Type B pancreatic cell (in vitro differentiated cells): ENCODE results near the gene GARIN5B. TPM values are rescaled to one million over a fixed set of nuclear protein-coding genes. Genes with fewer than 3 reads are reported as not detected.

ENCODE experiments used
- DNase-seq: peaks from one replicate; pipeline ENCODE4 v3.0.0; 2021; ENCODE audit warnings: mixed read lengths; ENCODE audit not compliant: unreplicated experiment; ENCODE audit errors: extremely low spot score
- H3K27ac Mint-ChIP-seq: 2 replicates; pipeline ENCODE4 v1.8.0; 2021; ENCODE audit warnings: mild to moderate bottlenecking, mixed read lengths
- H3K27me3 Mint-ChIP-seq: 2 replicates; pipeline ENCODE4 v1.8.0; 2021; ENCODE audit warnings: mixed read lengths
- H3K36me3 Mint-ChIP-seq: 2 replicates; pipeline ENCODE4 v1.8.0; 2021; ENCODE audit warnings: mixed read lengths
- H3K4me1 Mint-ChIP-seq: one replicate; pipeline ENCODE4 v1.8.0; 2021; ENCODE audit warnings: mixed read lengths; ENCODE audit not compliant: unreplicated experiment
- H3K4me3 Mint-ChIP-seq: 2 replicates; pipeline ENCODE4 v1.8.0; 2021; ENCODE audit warnings: mild to moderate bottlenecking, mixed read lengths
- H3K9me3 Mint-ChIP-seq: 2 replicates; pipeline ENCODE4 v1.8.0; 2021; ENCODE audit warnings: mixed read lengths
- total RNA-seq: library from RNA; stranded (reverse); gene quantifications from 2 replicates; pipeline ENCODE4 v1.2.1, GENCODE V29; 2021; ENCODE audit warnings: low replicate concordance
- TF ChIP-seq, protein P1 (sequence below): fragments of 200-600 bp; sonication (generic); conservative IDR thresholded peaks from 2 replicates; pipeline ENCODE4 v1.5.0; 2021; ENCODE audit warnings: antibody characterized with exemption, mild to moderate bottlenecking

GARIN5B gene
- total RNA-seq, 1 donor from 2014 or later, result not detected

DNA sequence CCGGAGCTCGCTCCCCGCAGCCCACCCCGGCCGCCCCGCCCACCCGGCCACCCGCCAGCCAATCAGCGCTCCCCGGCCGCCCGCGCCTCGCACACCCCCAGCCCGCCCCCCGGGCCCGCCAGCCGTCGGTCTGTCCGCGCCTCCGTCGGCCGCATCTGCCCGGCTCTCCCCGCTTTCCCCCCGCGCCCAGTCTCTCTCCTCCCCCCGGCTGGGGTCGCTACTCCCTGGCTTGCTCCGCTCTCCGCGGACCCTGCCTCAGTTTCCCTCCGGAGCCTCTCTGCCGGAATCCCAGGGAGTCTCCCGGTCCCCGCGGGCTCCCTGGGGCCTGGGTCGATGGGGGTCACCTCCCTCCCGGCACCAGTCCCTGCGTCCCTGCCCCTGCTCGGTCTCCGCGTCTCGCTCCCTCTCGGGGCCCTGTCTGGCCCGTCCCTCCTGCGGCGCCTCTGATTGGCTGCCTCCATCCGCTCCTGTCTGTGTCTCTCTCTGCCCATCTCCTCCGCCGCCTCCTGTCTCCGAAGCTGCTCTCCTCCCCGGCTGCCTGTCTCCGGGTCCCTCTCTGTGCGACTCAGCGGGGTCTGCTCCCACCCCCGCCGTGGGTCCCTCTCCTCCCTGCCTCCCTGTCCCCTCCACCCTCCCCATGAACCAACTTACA lies 6.7 kb upstream of the GARIN5B start:
- Mint-ChIP-seq H3K4me1 (peaks cover 12% of the 10 kb centered on the region), H3K27me3 (peaks cover 54% of the 10 kb centered on the region), H3K36me3 (no peaks in the 10 kb centered on the region), H3K4me3 (peak overlapping the region; percentile 84), H3K9me3 (no peaks in the 10 kb centered on the region), H3K27ac (no peak overlapping the region)
- no peak for DNase-seq
- TF ChIP-seq, protein P1, sequence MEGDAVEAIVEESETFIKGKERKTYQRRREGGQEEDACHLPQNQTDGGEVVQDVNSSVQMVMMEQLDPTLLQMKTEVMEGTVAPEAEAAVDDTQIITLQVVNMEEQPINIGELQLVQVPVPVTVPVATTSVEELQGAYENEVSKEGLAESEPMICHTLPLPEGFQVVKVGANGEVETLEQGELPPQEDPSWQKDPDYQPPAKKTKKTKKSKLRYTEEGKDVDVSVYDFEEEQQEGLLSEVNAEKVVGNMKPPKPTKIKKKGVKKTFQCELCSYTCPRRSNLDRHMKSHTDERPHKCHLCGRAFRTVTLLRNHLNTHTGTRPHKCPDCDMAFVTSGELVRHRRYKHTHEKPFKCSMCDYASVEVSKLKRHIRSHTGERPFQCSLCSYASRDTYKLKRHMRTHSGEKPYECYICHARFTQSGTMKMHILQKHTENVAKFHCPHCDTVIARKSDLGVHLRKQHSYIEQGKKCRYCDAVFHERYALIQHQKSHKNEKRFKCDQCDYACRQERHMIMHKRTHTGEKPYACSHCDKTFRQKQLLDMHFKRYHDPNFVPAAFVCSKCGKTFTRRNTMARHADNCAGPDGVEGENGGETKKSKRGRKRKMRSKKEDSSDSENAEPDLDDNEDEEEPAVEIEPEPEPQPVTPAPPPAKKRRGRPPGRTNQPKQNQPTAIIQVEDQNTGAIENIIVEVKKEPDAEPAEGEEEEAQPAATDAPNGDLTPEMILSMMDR, result no peak

GRCh38 chr19:55368701-55369563 lies 5.9 kb upstream of the GARIN5B start:
- H3K27ac Mint-ChIP-seq, result no peak overlapping the region
- peaks cover 53% of the 10 kb centered on the region for H3K27me3 Mint-ChIP-seq
- peaks cover 11% of the 10 kb centered on the region for H3K4me1 Mint-ChIP-seq
- H3K9me3 Mint-ChIP-seq, result no peaks in the 10 kb centered on the region
- TF ChIP-seq, protein P1, result no peak
- DNase-seq, result no peak
- H3K36me3 Mint-ChIP-seq, result no peaks in the 10 kb centered on the region
- no peak overlapping the region for H3K4me3 Mint-ChIP-seq

- no peak overlapping the region for H3K27ac Mint-ChIP-seq
- DNase-seq, result no peak
- peaks cover 7% of the 10 kb centered on the region for H3K4me1 Mint-ChIP-seq
- no peak overlapping the region for H3K4me3 Mint-ChIP-seq
- TF ChIP-seq, protein P1, result no peak
- peaks cover 48% of the 10 kb centered on the region for H3K27me3 Mint-ChIP-seq
- H3K9me3 Mint-ChIP-seq, result no peaks in the 10 kb centered on the region
- no peaks in the 10 kb centered on the region for H3K36me3 Mint-ChIP-seq
Observed at GRCh38 chr19:55368106-55368505, 5.0 kb upstream of the GARIN5B start.

DNA sequence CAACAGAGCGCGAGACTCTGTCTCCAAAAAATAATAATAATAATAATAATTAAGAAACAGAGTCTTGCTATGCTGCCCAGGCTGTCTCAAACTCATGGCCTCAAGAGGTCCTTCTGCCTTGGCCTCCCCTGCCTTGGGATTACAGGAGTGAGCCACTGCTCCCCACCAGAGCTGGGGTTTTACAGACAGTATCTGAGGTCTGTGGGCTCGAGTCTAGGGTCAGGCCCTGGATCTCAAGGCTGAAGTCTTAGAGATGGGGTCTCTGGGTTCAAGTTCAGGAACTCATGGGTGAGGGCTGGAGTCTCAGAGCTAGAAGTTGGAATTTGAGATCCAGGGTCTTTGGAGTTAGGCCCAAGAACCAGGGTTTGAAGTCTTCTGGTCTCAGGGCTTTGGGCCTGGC lies 3.7 kb upstream of the GARIN5B start:
- peaks cover 43% of the 10 kb centered on the region for H3K27me3 Mint-ChIP-seq
- no peak overlapping the region for H3K4me3 Mint-ChIP-seq
- no peak overlapping the region for H3K27ac Mint-ChIP-seq

DNA sequence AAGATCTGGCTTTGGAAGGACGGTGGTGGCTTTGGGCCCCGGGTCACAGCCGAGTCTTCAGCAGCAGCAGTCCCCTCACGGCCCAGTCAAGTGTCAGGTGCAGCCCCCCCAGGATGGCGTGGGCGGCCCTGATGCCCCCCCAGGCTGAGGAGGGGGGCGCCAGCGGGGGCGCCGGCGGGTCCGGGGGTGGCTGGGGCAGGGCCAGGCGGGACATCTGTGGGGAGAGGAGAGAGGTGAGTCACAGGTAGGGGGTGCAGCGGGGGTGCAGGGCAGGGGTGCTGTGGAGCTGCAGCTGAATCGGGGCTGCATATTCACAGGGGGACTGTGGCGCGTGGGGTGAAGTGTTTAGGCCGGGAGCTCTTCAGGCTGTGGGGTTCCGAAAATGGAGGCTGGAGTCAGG lies 2.9 kb upstream of the GARIN5B start:
- DNase-seq, result no peak
- TF ChIP-seq, protein P1, result no peak
- Mint-ChIP-seq H3K9me3 (no peaks in the 10 kb centered on the region), H3K4me3 (no peak overlapping the region), H3K27ac (no peak overlapping the region), H3K36me3 (no peaks in the 10 kb centered on the region), H3K4me1 (peaks cover 6% of the 10 kb centered on the region), H3K27me3 (peaks cover 35% of the 10 kb centered on the region)

More for the DNA sequence above, 3.7 kb upstream of the GARIN5B start:
- TF ChIP-seq, protein P1, result no peak
- H3K9me3 Mint-ChIP-seq, result no peaks in the 10 kb centered on the region
- no peaks in the 10 kb centered on the region for H3K36me3 Mint-ChIP-seq
- H3K4me1 Mint-ChIP-seq, result peaks cover 7% of the 10 kb centered on the region
- DNase-seq, result no peak
